ENCODE results near the gene SALL3.

SALL3 gene

DNA sequence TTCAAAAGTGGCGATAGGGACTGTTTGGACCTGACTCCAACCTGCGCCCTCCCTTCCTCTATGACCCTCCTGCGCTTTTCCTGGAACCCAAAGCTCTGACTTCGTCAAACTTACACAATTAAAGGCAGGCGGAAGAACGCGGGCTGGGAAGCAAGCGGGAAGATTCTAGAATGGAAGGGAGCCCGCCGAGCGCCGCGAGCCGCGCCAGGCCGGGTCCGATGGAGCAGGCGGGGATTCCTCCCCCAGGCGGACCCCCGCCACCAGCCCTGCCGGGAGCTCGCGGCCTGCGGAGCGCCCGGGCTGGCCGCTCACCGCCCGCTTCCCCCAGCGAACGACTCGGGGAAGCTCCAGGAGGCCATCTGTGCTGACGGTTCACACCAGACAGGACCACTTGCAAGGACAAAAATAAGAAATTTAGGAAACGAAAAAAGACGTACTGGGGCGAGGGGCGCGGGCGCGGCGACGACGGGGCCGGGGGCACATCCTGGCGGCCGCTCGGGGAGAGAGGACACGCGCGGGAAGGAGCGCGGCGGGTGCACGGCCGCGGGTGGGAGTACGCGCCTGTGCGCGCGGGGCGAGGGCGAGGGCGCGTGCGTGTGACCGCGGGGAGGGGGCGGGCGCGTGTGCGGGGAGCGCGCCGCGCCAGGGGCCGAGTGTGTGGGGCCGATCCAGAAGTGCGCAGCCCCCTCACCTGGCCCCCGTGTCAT lies 1.1 kb upstream of the SALL3 start:
- FAIRE-seq (no peak), DNase-seq (ENCODE audit: extremely low spot score, insufficient read length, low read depth) (no peak)

DNA sequence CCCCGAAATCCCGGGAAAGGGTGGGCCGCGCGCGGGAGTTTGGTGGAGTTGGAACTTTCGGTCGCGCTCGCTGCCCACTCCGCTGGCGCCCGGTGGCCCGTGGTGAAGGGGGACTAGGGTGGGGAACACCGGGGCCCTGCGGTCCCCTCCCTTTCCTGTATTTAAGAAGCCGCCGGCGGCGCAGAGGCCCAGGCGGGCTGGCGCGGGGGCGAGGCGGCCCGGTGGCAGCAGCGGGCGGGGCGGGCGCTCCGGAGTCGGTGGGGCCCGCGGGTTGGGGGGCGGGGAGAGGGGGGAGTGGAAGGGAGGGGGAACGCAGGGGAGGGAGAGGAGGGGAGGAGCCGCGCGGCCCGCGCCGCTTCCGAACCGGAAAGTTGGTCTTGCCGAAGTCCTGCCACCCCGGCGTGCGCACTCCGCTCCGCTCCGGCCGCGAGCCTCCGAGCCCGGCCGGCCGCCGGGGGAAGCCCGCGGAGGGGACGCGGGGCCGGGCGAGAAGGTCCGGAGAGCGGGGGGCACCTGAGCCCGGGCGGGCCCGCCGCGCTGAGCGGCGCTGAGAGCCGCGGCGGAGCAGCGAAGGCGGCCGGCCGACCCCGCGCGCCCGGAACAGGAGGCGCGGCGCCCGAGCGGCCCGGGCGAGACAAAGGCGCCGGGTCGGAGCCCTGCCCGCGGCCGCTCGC lies 425 bp upstream of the SALL3 start:
- FAIRE-seq (no peak), DNase-seq (ENCODE audit: extremely low spot score, insufficient read length, low read depth) (no peak)

DNA sequence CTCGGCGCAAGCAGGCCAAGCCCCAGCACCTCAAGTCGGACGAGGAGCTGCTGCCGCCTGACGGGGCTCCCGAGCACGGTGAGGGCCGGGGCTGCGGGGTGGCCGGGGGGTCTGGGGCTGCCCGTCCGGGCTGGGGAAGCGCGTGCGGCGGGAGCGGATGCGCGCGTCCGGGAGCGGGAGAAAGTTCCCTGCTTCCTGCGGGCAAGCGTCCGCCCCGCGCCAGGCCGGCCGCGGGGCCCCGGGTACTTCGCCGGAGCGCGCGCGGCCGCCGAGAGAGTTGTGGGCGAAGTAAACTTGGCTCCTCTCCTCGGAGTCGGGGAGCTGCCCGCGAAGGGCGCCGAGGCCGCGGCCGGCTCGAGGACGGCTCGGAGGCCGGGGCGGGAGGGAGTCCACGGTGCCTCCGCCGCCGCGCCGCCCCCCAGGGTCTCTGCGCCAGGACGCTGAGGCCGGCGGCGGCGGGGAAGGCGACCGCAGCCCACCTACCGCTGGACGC lies 707 bp downstream of the SALL3 start:
- DNase-seq (ENCODE audit: extremely low spot score, insufficient read length, low read depth) (no peak), FAIRE-seq (no peak)

DNA sequence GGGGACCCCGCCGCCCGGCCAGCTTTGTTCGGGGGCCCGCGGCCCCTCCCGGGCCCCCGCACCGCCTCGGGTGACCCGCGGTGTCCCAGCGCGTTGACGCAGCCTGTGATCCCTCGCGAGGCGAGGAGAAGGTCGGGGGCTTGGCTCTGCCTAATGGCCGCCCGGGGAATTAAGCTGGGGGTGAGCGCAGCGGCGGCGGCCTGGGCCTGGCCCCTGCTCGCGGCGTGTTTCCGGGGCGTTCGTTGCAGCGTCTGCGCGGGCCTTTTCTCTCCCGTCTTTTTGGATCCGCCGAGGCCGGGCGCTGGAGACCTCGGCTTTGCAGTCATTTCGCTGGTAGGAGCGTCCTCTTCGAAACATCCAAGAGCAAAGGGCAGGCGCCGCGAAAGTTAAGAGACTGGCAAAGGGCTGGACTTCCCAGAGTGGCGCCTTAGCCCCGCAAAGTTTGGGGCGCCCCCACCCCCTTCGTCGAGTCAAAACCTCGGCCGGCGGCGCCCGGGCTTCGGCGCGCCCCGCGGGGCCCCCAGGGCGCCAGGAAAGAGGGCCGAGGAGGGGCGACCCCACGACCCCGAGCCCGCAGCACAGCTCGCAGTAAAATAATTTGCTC lies 1.3 kb downstream of the SALL3 start:
- no peak for FAIRE-seq
- DNase-seq (ENCODE audit: extremely low spot score, insufficient read length, low read depth), result no peak

DNA sequence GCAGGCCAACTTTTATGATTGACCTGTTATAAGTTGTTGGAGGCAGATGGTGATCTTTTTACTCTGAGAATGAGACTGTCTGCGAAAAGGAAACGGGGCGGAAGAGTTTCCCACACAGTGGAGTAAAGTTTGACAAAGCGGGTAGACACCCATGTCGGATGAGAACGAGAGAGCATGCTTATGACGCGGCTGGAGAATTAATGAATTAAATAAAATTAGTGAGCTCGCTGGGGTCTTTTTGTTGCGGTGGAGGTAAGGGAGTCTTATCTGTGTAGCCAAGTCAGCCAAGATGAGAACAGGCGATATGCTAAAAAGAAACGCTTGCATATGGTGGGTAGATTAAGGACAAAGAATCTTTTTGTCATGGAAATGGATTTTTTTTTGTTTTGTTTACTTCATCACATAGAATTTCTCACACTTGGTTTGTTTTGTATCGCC lies 1.8 kb downstream of the SALL3 start:
- DNase-seq (ENCODE audit: extremely low spot score, insufficient read length, low read depth), result no peak

DNA sequence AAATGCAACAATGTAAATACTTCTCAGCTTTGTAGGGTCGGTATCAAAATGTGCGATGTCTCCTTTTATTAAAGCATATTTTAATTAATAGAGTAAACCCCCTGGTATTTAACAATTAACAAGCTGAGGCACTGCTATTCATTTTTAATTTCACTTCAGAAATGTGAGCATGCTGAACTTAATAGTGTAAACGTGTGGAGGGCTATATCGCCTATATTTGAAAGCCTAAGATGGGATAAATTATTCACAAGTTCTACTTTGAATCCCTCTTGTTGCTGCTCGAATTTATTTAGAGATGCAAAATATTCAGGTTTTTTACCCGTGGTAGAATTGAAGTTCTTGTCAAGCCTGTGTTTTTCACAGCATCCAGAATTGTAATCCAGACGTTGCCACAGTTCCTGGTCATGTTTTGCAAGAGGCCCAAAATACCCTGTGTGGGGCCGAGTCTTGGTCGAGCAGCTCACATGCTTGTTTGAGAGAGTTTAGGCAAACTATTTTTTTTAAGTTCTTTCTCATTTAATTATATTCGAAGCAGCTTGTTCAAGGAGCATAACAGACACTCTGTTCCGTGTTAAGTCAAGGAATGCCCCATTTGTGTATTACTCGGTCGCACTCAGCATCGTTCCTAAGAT lies 2.5 kb downstream of the SALL3 start:
- no peak for FAIRE-seq
- no peak for DNase-seq (ENCODE audit: extremely low spot score, insufficient read length, low read depth)

More for the DNA sequence above, 1.8 kb downstream of the SALL3 start:
- no peak for FAIRE-seq

DNA sequence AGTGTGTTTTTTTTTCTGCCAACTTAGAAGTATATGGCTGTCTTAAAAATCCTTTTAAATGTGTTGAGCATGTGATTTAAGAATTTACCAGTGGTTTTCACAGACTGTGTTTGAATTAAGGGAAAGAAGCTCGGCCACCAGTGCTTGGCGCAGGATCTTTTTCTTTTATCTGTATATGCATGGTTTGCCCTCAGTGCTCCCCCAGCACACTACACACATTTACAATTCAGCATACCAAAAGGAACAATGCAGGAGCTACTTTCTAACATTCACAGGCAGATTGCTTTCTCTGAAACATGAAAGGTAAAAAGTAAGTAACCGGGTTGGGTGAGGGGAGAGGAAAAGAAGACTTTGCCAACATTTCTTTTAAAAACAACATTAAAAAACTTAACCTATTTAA lies 3.9 kb downstream of the SALL3 start:
- FAIRE-seq (no peak), DNase-seq (ENCODE audit: extremely low spot score, insufficient read length, low read depth) (no peak)

DNA sequence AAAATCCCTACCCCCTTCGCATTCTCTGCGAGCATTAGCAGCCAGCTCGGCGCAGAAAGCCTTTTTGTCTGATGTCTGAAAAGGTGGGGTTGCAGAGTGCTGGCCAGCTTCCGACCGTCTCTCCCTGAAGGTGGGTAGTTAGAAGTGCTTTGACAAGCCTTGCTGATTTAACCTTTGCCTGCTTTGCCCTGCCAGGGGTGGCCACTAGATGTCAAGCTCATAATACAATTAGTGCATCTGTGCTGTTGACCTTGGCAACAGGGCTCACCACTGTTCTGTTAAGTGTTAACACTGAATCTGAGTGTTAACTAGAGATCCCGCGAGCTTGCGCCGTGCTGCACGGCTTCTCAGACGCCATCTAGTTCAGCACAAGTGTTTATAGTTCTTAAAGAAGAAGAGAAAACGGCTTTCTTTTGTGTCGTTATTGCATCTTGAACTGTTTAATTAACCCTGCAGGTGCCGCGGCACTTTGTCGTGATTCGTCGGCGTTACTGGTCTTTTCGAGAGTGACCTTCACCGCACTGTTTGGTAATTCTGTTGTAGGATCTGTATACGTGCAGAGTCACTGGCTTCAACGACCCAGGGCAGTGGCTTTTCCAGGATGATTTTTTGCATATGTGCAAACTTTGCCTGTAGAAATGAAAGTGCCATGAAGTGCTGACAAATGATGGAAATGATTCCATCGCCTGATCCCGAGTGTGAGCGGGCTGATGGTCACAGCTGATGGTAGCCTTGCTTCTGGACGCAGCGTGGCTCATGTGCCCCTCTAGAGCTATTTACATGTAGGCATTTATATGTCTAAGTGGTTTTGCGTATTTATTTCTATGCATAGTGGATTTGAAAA lies 5.5 kb downstream of the SALL3 start:
- DNase-seq (ENCODE audit: extremely low spot score, insufficient read length, low read depth) (no peak), FAIRE-seq (no peak)

DNA sequence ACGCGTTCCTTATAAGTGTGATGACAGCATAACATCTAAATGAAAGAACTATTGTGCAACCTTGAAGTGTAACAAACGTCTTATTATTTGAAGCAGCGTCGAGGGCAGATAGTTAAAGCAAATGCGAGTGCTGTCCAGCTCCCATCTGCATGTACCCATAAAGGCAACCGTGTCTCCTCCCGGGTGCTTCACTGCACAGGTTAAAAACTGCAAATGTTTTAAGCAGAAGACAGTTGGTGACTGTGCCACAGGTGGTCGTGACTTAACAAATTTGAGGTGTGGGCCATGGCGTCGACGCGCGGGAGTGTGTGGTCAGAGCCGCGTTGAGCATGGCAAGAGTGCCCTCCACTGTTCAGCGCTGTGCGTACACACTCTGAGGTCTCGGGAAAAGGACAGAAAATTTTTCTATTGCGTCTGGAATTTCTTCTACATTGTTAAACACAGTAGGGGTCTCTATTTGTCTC lies 6.4 kb downstream of the SALL3 start:
- no peak for FAIRE-seq
- DNase-seq (ENCODE audit: extremely low spot score, insufficient read length, low read depth), result no peak

DNA sequence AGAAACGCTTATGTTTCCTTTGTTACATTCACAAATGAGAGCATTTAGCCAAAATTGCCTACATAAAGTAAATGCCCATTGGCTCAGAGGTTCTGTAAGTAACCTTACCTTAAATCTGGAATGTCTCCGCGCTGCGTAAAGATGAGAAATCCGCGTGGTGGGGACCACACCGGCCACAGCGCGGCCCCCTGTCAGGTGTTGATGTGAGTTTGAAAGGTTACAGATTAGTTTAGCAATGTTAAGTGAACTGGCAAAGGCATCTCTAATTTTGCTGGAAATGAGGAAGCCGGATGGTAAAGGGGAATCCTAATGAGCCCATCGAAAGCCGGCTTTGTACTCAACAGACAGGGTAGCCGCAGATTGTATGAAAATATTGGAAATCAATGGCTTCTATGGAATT lies 11.8 kb downstream of the SALL3 start:
- DNase-seq (ENCODE audit: extremely low spot score, insufficient read length, low read depth) (no peak), FAIRE-seq (no peak)

DNA sequence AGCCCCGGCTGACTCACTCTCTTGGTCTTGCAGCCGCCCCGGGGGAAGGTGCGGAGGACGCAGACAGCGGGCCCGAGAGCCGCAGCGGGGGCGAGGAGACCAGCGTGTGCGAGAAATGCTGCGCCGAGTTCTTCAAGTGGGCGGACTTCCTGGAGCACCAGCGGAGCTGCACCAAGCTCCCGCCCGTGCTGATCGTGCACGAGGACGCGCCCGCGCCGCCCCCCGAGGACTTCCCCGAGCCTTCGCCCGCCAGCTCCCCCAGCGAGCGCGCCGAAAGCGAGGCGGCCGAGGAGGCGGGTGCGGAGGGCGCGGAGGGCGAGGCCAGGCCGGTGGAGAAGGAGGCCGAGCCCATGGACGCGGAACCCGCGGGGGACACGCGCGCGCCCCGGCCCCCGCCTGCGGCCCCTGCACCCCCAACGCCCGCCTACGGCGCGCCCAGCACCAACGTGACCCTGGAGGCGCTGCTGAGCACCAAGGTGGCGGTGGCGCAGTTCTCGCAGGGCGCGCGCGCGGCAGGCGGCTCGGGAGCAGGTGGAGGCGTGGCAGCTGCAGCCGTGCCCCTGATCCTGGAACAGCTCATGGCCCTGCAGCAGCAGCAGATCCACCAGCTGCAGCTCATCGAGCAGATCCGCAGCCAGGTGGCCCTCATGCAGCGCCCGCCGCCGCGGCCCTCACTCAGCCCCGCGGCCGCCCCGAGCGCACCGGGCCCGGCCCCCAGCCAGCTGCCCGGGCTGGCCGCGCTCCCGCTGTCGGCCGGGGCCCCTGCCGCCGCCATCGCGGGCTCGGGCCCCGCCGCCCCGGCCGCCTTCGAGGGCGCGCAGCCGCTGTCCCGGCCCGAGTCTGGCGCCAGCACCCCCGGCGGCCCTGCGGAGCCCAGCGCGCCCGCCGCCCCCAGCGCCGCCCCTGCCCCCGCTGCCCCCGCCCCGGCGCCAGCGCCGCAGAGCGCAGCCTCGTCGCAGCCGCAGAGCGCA lies 12.7 kb downstream of the SALL3 start:
- DNase-seq (ENCODE audit: extremely low spot score, insufficient read length, low read depth) (no peak), FAIRE-seq (no peak)

DNA sequence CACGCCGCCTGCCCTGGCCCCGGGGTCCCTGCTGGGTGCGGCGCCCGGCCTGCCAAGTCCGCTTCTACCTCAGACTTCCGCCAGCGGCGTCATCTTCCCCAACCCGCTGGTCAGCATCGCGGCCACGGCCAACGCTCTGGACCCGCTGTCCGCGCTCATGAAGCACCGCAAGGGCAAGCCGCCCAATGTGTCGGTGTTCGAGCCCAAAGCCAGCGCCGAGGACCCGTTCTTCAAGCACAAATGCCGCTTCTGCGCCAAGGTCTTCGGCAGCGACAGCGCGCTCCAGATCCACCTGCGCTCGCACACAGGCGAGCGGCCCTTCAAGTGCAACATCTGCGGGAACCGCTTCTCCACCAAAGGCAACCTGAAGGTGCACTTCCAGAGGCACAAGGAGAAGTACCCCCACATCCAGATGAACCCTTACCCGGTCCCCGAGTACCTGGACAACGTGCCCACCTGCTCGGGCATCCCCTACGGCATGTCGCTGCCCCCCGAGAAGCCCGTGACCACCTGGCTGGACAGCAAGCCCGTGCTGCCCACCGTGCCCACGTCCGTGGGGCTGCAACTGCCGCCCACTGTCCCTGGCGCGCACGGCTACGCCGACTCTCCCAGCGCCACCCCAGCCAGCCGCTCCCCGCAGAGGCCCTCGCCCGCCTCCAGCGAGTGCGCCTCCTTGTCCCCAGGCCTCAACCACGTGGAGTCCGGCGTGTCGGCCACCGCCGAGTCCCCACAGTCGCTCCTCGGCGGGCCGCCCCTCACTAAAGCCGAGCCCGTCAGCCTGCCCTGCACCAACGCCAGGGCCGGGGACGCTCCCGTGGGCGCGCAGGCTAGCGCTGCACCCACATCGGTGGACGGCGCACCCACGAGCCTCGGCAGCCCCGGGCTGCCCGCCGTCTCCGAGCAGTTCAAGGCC lies 13.7 kb downstream of the SALL3 start:
- FAIRE-seq, result no peak
- DNase-seq (ENCODE audit: extremely low spot score, insufficient read length, low read depth), result no peak

DNA sequence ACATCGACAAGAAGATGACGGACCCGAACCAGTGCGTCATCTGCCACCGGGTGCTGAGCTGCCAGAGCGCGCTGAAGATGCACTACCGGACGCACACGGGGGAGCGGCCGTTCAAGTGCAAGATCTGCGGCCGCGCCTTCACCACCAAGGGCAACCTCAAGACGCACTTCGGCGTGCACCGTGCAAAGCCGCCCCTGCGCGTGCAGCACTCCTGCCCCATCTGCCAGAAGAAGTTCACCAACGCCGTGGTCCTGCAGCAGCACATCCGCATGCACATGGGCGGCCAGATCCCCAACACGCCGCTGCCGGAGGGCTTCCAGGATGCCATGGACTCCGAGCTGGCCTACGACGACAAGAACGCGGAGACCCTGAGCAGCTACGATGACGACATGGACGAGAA lies 14.4 kb downstream of the SALL3 start:
- FAIRE-seq (no peak), DNase-seq (ENCODE audit: extremely low spot score, insufficient read length, low read depth) (no peak)

DNA sequence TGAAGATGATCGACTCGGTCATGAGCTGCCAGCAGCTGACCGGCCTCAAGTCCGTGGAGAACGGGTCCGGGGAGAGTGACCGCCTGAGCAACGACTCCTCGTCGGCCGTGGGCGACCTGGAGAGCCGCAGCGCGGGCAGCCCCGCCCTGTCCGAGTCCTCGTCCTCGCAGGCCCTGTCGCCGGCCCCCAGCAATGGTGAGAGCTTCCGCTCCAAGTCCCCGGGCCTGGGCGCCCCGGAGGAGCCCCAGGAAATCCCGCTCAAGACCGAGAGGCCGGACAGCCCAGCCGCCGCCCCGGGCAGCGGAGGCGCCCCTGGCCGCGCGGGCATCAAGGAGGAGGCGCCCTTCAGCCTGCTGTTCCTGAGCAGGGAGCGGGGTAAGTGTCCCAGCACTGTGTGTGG lies 14.9 kb downstream of the SALL3 start:
- no peak for DNase-seq (ENCODE audit: extremely low spot score, insufficient read length, low read depth)
- FAIRE-seq, result no peak

DNA sequence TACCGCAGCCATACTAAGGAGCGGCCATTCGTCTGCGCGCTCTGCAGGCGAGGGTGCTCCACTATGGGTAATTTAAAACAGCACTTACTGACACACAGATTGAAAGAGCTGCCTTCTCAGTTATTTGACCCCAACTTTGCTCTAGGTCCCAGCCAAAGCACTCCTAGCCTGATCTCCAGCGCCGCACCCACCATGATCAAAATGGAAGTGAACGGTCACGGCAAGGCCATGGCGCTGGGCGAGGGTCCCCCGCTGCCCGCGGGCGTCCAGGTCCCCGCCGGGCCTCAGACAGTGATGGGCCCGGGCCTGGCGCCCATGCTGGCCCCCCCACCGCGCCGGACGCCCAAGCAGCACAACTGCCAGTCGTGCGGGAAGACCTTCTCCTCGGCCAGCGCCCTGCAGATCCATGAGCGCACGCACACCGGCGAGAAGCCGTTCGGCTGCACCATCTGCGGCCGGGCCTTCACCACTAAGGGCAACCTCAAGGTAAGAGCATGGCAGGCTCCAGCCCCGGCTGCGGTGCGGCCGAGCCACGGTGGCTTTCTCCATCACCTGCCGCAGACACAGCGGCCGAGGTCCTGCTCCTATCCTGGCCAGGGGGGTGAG lies 15.5 kb downstream of the SALL3 start:
- FAIRE-seq (no peak), DNase-seq (ENCODE audit: extremely low spot score, insufficient read length, low read depth) (no peak)

DNA sequence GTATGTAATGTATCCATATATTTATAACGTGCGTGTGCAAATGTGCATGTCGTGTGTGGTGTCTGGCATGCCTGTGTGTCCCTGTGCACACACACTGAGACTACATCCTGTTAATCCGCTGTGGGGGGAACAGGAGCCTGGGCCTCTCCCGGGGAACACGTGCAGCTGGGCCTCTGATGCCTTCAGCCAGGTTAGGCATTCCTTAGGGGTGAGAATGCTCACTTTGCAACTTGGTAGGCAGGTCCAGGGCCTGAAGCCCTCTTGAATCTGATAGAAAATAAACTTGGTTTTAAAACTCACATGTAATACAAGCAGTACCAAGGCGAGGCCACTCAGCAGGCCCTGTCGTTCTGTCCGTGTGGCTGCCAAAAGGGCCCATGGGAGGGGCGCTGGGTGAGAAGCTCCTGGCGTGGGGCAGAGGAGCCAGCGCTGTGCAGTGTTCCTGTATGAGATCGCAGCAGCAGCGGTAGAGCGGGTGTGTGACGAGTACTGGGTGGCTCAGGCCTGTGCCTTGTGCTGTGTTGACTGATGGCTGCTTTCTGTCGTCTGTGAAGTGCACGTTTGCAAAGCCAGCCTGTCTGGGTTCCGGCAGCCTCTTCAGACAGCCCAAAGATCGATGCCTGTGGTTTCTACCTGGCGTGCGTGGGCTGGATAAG lies 16.2 kb downstream of the SALL3 start:
- no peak for DNase-seq (ENCODE audit: extremely low spot score, insufficient read length, low read depth)
- FAIRE-seq, result no peak
